Neural cell (in vitro differentiated cells): ENCODE results near the gene SPRYD7.

Experiments used
- CTCF ChIP-seq: fragments of 450-650 bp; IDR thresholded peaks from 2 replicates; pipeline ENCODE4 v1.5.1; 2014; ENCODE audit warnings: antibody characterized with exemption, mild to moderate bottlenecking, moderate library complexity; ENCODE audit not compliant: poor library complexity, severe bottlenecking
- EP300 ChIP-seq: fragments of 450-650 bp; conservative IDR thresholded peaks from 2 replicates; pipeline ENCODE4 v1.6.1; 2014; ENCODE audit warnings: antibody characterized with exemption, mild to moderate bottlenecking, moderate library complexity; ENCODE audit not compliant: poor library complexity, severe bottlenecking
- EZH2 ChIP-seq: fragments of 200-600, 300-800 bp; shearing (Covaris generic), sonication (generic); IDR thresholded peaks from 2 replicates; pipeline ENCODE4 v1.6.1; 2014; ENCODE audit warnings: antibody characterized with exemption, low read length, borderline replicate concordance, mild to moderate bottlenecking; ENCODE audit not compliant: insufficient read depth, poor library complexity, severe bottlenecking
- MXI1 ChIP-seq: fragments of 450-650 bp; conservative IDR thresholded peaks from 2 replicates; pipeline ENCODE4 v1.6.1; 2014; ENCODE audit warnings: antibody characterized with exemption, mild to moderate bottlenecking; ENCODE audit not compliant: poor library complexity, severe bottlenecking
- POLR2AphosphoS5 ChIP-seq: IDR thresholded peaks from 2 replicates; pipeline ENCODE4 v1.6.1; 2012
- RAD21 ChIP-seq: fragments of 450-650 bp; conservative IDR thresholded peaks from 2 replicates; pipeline ENCODE4 v1.6.1; 2014; ENCODE audit warnings: antibody characterized with exemption, mild to moderate bottlenecking, moderate library complexity
- REST ChIP-seq: IDR thresholded peaks from 2 replicates; pipeline ENCODE4 v1.6.1; 2012; ENCODE audit warnings: borderline replicate concordance
- SMC3 ChIP-seq: fragments of 450-650 bp; conservative IDR thresholded peaks from 2 replicates; pipeline ENCODE4 v1.6.1; 2014; ENCODE audit warnings: antibody characterized with exemption, mild to moderate bottlenecking, moderate library complexity; ENCODE audit not compliant: poor library complexity

GRCh38 chr13:49914947-49915346 lies 21.2 kb downstream of the SPRYD7 start:
- TF ChIP-seq CTCF (no peak), POLR2AphosphoS5 (no peak), MXI1 (no peak), EZH2 (no peak), RAD21 (no peak), SMC3 (no peak), EP300 (no peak), REST (no peak)
